Measurements from ENCODE around the gene RERE. TPM values are rescaled to one million over a fixed set of nuclear protein-coding genes. Genes with fewer than 3 reads are reported as not detected.
A peak's percentile ranks its signal among the peaks of the same experiment; 100 is the strongest.
"Not testable (repeated sequence)": the region's sequence is repeated elsewhere in the genome, so short reads cannot be mapped to it uniquely, and the experiment has no call there.

Gene RERE
- total RNA-seq, 2 experiments from 2014 or later, result 96.6 to 101 TPM

GRCh38 chr1:8625981-8626898 lies 191.2 kb downstream of the RERE start:
- Mint-ChIP-seq H3K27me3 (no peaks in the 10 kb centered on the region), H3K27ac (no peak overlapping the region), H3K4me3 (no peak overlapping the region), H3K4me1 (peaks cover 39% of the 10 kb centered on the region), H3K36me3 (ENCODE audit: low read depth) (peaks cover 29% of the 10 kb centered on the region), H3K9me3 (no peaks in the 10 kb centered on the region)
- ChIA-PET POLR2A (interaction anchor here (1.2 kb wide), 1 partner anchor 22 kb away, joined by 3 read pairs; no protein-coding TSS in a partner anchor), CTCF (interaction anchor here (0.8 to 2.5 kb wide), 3 partner anchors 44 to 100 kb away, joined by 3 to 6 read pairs (median 3); no protein-coding TSS in a partner anchor)
- DNase-seq, result no peak

GRCh38 chr1:8625491-8625890 lies 191.9 kb downstream of the RERE start:
- Mint-ChIP-seq H3K9me3 (no peaks in the 10 kb centered on the region), H3K27me3 (no peaks in the 10 kb centered on the region), H3K4me1 (peaks cover 38% of the 10 kb centered on the region), H3K27ac (no peak overlapping the region), H3K36me3 (ENCODE audit: low read depth) (peaks cover 29% of the 10 kb centered on the region), H3K4me3 (no peak overlapping the region)
- no peak for DNase-seq
- ChIA-PET CTCF (interaction anchor here (0.8 to 2.5 kb wide), 3 partner anchors 44 to 101 kb away, joined by 3 to 6 read pairs (median 3); no protein-coding TSS in a partner anchor), POLR2A (interaction anchor here (1.2 kb wide), 1 partner anchor 21 kb away, joined by 3 read pairs; no protein-coding TSS in a partner anchor)

GRCh38 chr1:8623651-8624192 lies 193.7 kb downstream of the RERE start:
- H3K36me3 Mint-ChIP-seq (ENCODE audit: low read depth), result peaks cover 26% of the 10 kb centered on the region
- H3K27ac Mint-ChIP-seq, H3K9me3 Mint-ChIP-seq, CTCF ChIA-PET, H3K27me3 Mint-ChIP-seq, DNase-seq, H3K4me3 Mint-ChIP-seq: not testable (repeated sequence)
- POLR2A ChIA-PET, result interaction anchor here (1.1 kb wide), 1 partner anchor 21 kb away, joined by 3 read pairs; no protein-coding TSS in a partner anchor
- H3K4me1 Mint-ChIP-seq, result peaks cover 22% of the 10 kb centered on the region

- H3K9me3 Mint-ChIP-seq, DNase-seq, H3K27ac Mint-ChIP-seq, H3K4me3 Mint-ChIP-seq, H3K27me3 Mint-ChIP-seq, POLR2A ChIA-PET: not testable (repeated sequence)
- CTCF ChIA-PET, result interaction anchor here (0.6 to 0.7 kb wide), 2 partner anchors 53 to 1458 kb away, joined by 3 to 5 read pairs; no protein-coding TSS in a partner anchor
- H3K4me1 Mint-ChIP-seq, result peaks cover 24% of the 10 kb centered on the region
- H3K36me3 Mint-ChIP-seq (ENCODE audit: low read depth), result peaks cover 27% of the 10 kb centered on the region
These were observed 195.6 kb downstream of the RERE start for GRCh38 chr1:8621785-8622348.

GRCh38 chr1:8621034-8621582 lies 196.3 kb downstream of the RERE start:
- H3K9me3 Mint-ChIP-seq, H3K27ac Mint-ChIP-seq, DNase-seq, H3K27me3 Mint-ChIP-seq, H3K4me3 Mint-ChIP-seq: not testable (repeated sequence)
- H3K4me1 Mint-ChIP-seq, result peaks cover 20% of the 10 kb centered on the region
- POLR2A ChIA-PET, result interaction anchor here (1.0 kb wide), 1 partner anchor 9 kb away, joined by 3 read pairs; no protein-coding TSS in a partner anchor
- CTCF ChIA-PET, result interaction anchor here (0.6 kb wide), 1 partner anchor 662 kb away, joined by 3 read pairs; no protein-coding TSS in a partner anchor
- H3K36me3 Mint-ChIP-seq (ENCODE audit: low read depth), result peaks cover 20% of the 10 kb centered on the region

GRCh38 chr1:8619917-8620502 lies 197.4 kb downstream of the RERE start:
- Mint-ChIP-seq H3K4me1 (peaks cover 20% of the 10 kb centered on the region), H3K36me3 (ENCODE audit: low read depth) (peaks cover 11% of the 10 kb centered on the region)
- not testable (repeated sequence) for H3K9me3 Mint-ChIP-seq, H3K27ac Mint-ChIP-seq, H3K27me3 Mint-ChIP-seq, DNase-seq, H3K4me3 Mint-ChIP-seq
- POLR2A ChIA-PET, result interaction anchor here (1.0 kb wide), 1 partner anchor 8 kb away, joined by 3 read pairs; no protein-coding TSS in a partner anchor
- CTCF ChIA-PET, result interaction anchor here (0.6 kb wide), 1 partner anchor 45 kb away, joined by 3 read pairs; no protein-coding TSS in a partner anchor

GRCh38 chr1:8619419-8619818 lies 198.0 kb downstream of the RERE start:
- H3K4me3 Mint-ChIP-seq; H3K27me3 Mint-ChIP-seq; POLR2A ChIA-PET; H3K36me3 Mint-ChIP-seq (ENCODE audit: low read depth); H3K9me3 Mint-ChIP-seq; H3K27ac Mint-ChIP-seq; DNase-seq: not testable (repeated sequence)
- peaks cover 20% of the 10 kb centered on the region for H3K4me1 Mint-ChIP-seq
- CTCF ChIA-PET, result interaction anchor here (0.6 kb wide), 1 partner anchor 44 kb away, joined by 3 read pairs; no protein-coding TSS in a partner anchor

GRCh38 chr1:8616791-8617190 lies 200.6 kb downstream of the RERE start:
- DNase-seq, H3K9me3 Mint-ChIP-seq, POLR2A ChIA-PET, H3K4me3 Mint-ChIP-seq, H3K27ac Mint-ChIP-seq, H3K27me3 Mint-ChIP-seq: not testable (repeated sequence)
- Mint-ChIP-seq H3K4me1 (peaks cover 20% of the 10 kb centered on the region), H3K36me3 (ENCODE audit: low read depth) (peaks cover 23% of the 10 kb centered on the region)
- CTCF ChIA-PET, result interaction anchor here (1.6 kb wide), 1 partner anchor 232 kb away, joined by 4 read pairs; no protein-coding TSS in a partner anchor

- H3K36me3 Mint-ChIP-seq (ENCODE audit: low read depth), result peaks cover 30% of the 10 kb centered on the region
- H3K4me1 Mint-ChIP-seq, result peaks cover 25% of the 10 kb centered on the region
- DNase-seq, H3K9me3 Mint-ChIP-seq, H3K4me3 Mint-ChIP-seq, CTCF ChIA-PET, H3K27me3 Mint-ChIP-seq: not testable (repeated sequence)
- peak overlapping the region; percentile 76 for H3K27ac Mint-ChIP-seq
- POLR2A ChIA-PET, result interaction anchor here (1.2 kb wide), 1 partner anchor 9 kb away, joined by 3 read pairs; no protein-coding TSS in a partner anchor
These were observed 205.6 kb downstream of the RERE start for GRCh38 chr1:8611634-8612515.

- ChIA-PET CTCF (no interaction called here), POLR2A (no interaction called here)
- no peak overlapping the region for H3K4me3 Mint-ChIP-seq
- H3K36me3 Mint-ChIP-seq (ENCODE audit: low read depth), result peaks cover 24% of the 10 kb centered on the region
- H3K27me3 Mint-ChIP-seq, result no peaks in the 10 kb centered on the region
- H3K27ac Mint-ChIP-seq, result no peak overlapping the region
- DNase-seq, result no peak
- peaks cover 42% of the 10 kb centered on the region for H3K4me1 Mint-ChIP-seq
- H3K9me3 Mint-ChIP-seq, result no peaks in the 10 kb centered on the region
These were observed 209.5 kb downstream of the RERE start for GRCh38 chr1:8607906-8608305.

- Mint-ChIP-seq H3K27me3 (no peaks in the 10 kb centered on the region), H3K9me3 (no peaks in the 10 kb centered on the region), H3K4me1 (peaks cover 47% of the 10 kb centered on the region), H3K4me3 (peak overlapping the region; percentile 72), H3K27ac (peak overlapping the region; percentile 95), H3K36me3 (ENCODE audit: low read depth) (peaks cover 24% of the 10 kb centered on the region)
- POLR2A ChIA-PET, result interaction anchor here (0.9 to 1.6 kb wide), 9 partner anchors 22 to 181 kb away, joined by 3 to 5 read pairs (median 4); no protein-coding TSS in a partner anchor
- peak; percentile 53 for DNase-seq
- CTCF ChIA-PET, result interaction anchor here (0.9 to 2.0 kb wide), 4 partner anchors 42 to 97 kb away, joined by 3 to 10 read pairs (median 5); no protein-coding TSS in a partner anchor
These were observed 213.1 kb downstream of the RERE start for GRCh38 chr1:8604041-8604945.

All from activated CD4-positive, alpha-beta memory T cell treated with anti-CD3 and anti-CD28 coated beads, Interleukin-2, amount 10 ng/mL, durations not matched to agents 7 days and 5 days (primary cell).